ENCODE measurements around the gene PHF1. TPM values are rescaled to one million over a fixed set of nuclear protein-coding genes. Genes with fewer than 3 reads are reported as not detected.

The PHF1 gene
- total RNA-seq, 3 donors from 2014 or later = 72.8 to 82.8 (median 77.3) TPM

DNA sequence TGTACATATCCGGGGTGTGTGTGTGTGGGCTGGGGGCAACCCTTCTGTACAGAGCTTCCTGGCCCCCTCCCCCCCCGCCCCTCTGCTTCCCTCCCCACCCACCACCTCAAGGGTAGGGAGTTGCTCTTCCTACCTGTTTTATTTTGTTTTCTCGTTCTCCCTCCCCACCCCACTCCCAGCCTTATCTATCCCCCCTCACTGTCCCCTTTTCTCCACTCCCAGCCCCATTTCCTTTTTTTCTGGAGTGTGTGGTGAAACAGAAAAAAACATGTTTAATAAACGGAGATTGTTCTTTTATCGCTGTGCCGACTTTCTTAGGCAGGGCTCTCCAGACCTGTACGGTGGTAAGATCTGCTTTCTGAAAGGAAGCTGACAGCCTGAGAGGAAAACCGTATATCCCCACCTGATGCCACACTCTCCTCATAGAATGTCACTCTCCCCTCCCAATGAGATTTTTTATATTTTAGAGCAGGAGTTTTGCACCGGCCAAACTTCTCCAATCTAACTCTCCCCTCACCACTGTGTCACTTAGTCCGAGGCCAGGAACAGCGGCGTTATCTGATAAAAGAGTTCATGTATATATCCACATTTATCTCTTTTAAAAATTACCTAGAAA is 42.7 kb downstream of the PHF1 start:
- TF ChIP-seq POLR2AphosphoS5 (IDR thresholded peaks at IDR 0.05) (no peak), POLR2A (IDR thresholded peaks at IDR 0.05) (no peak)
- TF ChIP-seq, protein P1, sequence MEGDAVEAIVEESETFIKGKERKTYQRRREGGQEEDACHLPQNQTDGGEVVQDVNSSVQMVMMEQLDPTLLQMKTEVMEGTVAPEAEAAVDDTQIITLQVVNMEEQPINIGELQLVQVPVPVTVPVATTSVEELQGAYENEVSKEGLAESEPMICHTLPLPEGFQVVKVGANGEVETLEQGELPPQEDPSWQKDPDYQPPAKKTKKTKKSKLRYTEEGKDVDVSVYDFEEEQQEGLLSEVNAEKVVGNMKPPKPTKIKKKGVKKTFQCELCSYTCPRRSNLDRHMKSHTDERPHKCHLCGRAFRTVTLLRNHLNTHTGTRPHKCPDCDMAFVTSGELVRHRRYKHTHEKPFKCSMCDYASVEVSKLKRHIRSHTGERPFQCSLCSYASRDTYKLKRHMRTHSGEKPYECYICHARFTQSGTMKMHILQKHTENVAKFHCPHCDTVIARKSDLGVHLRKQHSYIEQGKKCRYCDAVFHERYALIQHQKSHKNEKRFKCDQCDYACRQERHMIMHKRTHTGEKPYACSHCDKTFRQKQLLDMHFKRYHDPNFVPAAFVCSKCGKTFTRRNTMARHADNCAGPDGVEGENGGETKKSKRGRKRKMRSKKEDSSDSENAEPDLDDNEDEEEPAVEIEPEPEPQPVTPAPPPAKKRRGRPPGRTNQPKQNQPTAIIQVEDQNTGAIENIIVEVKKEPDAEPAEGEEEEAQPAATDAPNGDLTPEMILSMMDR (IDR thresholded peaks at IDR 0.05) = no peak
- H3K9me3 ChIP-seq = no peaks in the 10 kb centered on the region
- peaks cover 0 to 6% of the 10 kb centered on the region in 2 donors for H3K4me1 ChIP-seq
- DNase-seq (ENCODE audit: low spot score in 2 of 2) = no peak
- no peaks in the 10 kb centered on the region for H3K27me3 ChIP-seq
- H3K27ac ChIP-seq = peak overlapping the region in 1 of 2 donors; percentile 73
- no peaks in the 10 kb centered on the region for H3K36me3 ChIP-seq
- peak overlapping the region; percentile 64 to 88 (median 70) for H3K4me3 ChIP-seq
- intact Hi-C loops (cut with DNase I; ENCODE audit: low total_unique reads) = no loop called here

DNA sequence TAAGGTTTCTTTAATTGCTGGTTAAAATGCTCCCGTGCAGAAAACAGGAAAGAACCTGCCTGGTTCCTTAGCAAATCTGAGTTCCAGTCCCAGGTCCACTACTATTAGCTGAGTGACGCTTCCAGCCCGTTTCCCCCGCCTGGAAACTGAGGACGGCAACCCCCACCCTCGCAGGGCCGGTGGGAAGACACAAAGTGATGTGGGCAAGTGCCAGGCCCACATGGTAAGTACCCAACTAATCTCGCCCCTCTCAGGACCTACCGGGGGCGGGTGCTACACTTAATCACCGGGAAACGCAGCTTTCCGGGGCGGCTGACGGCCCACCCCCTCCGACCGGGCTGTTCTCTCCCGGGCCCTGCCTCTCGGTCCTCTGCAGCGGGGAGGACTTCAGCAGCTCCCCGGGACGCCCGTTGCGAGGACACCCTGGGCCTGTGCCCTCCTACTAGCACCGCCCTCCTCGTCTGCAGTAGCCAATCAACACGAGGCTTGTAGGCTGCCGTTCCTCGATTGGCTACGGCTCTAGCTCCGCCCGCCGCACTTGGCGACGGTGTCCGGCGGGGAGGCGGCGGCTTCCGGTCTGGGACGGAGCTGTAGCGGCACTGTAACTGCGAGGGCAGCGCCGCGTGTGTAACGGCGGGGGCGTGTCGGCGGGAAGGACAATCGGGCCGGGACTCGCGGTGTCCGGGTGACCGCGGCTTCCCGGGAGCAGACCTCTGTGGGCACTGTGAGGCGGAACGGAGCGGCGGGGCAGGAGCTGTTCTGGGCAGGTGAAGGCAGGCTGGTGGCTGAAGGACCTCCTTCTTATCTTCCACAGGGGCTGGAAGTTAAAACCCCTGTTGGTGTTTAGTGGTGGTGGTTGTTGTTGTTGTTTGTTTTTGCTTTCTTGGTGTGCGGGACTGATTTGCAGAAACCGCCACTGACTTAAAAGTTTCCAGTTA is 43.5 kb downstream of the PHF1 start, which contains the start of gene ZBTB9:
TSS of gene ZBTB9 (plus strand) at position 568 of the 938 bp plus-strand sequence. CDS start 525 bp downstream, outside the sequence.
- intact Hi-C loops (cut with DNase I; ENCODE audit: low total_unique reads) = no loop called here
- Histone ChIP-seq H3K27me3 (no peaks in the 10 kb centered on the region), H3K27ac (peak within 1 kb of the TSS; percentile 73 to 78), H3K36me3 (no peaks in the 10 kb centered on the region), H3K4me1 (peaks cover 0 to 6% of the 10 kb centered on the region in 2 donors), H3K4me3 (peak within 1 kb of the TSS; percentile 64 to 88 (median 70)), H3K9me3 (no peaks in the 10 kb centered on the region)
- DNase-seq (ENCODE audit: low spot score in 2 of 2) = peak; percentile 96 to 98
- peak; percentile 34 for TF ChIP-seq POLR2A (IDR thresholded peaks at IDR 0.05)
- TF ChIP-seq, protein P1 (IDR thresholded peaks at IDR 0.05) = no peak
- TF ChIP-seq POLR2AphosphoS5 (IDR thresholded peaks at IDR 0.05) = peak; percentile 74 to 79 (median 78)

DNA sequence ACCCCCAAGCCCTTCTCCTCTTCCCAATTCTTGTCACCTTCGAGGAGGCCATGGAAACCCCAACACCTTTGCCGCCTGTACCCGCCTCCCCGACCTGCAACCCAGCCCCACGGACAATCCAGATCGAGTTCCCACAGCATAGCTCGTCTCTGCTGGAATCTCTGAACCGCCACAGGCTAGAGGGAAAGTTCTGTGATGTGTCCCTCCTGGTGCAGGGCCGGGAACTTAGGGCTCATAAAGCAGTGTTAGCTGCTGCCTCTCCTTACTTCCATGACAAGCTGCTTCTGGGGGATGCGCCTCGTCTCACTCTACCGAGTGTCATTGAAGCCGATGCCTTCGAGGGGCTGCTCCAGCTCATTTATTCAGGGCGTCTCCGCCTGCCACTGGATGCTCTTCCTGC is 44.2 kb downstream of the PHF1 start:
- intact Hi-C loops (cut with DNase I; ENCODE audit: low total_unique reads) = no loop called here
- Histone ChIP-seq H3K9me3 (no peaks in the 10 kb centered on the region), H3K4me1 (peaks cover 0 to 6% of the 10 kb centered on the region in 2 donors), H3K36me3 (no peaks in the 10 kb centered on the region), H3K27ac (no peak overlapping the region), H3K27me3 (no peaks in the 10 kb centered on the region), H3K4me3 (peak overlapping the region; percentile 64 to 88 (median 70))
- DNase-seq (ENCODE audit: low spot score in 2 of 2) = no peak
- TF ChIP-seq POLR2AphosphoS5 (IDR thresholded peaks at IDR 0.05) = no peak
- TF ChIP-seq, protein P1 (IDR thresholded peaks at IDR 0.05) = no peak
- no peak for TF ChIP-seq POLR2A (IDR thresholded peaks at IDR 0.05)

DNA sequence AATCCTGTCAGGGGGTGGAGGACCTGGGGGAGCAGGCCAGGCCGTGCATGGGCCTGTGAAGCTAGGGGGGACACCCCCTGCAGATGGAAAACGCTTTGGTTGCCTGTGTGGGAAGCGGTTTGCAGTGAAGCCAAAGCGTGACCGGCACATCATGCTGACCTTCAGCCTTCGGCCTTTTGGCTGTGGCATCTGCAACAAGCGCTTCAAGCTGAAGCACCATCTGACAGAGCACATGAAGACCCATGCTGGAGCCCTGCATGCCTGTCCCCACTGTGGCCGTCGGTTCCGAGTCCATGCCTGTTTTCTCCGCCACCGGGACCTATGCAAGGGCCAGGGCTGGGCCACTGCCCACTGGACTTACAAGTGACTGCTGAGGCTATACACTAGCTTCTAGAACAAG is 45.3 kb downstream of the PHF1 start:
- no peaks in the 10 kb centered on the region for H3K36me3 ChIP-seq
- no peak for DNase-seq (ENCODE audit: low spot score in 2 of 2)
- H3K4me3 ChIP-seq = no peak overlapping the region
- H3K4me1 ChIP-seq = peaks cover 0 to 6% of the 10 kb centered on the region in 2 donors
- intact Hi-C loops (cut with DNase I; ENCODE audit: low total_unique reads) = no loop called here
- no peak for TF ChIP-seq POLR2A (IDR thresholded peaks at IDR 0.05)
- TF ChIP-seq, protein P1 (IDR thresholded peaks at IDR 0.05) = no peak
- no peaks in the 10 kb centered on the region for H3K27me3 ChIP-seq
- H3K9me3 ChIP-seq = no peaks in the 10 kb centered on the region
- no peak overlapping the region for H3K27ac ChIP-seq

DNA sequence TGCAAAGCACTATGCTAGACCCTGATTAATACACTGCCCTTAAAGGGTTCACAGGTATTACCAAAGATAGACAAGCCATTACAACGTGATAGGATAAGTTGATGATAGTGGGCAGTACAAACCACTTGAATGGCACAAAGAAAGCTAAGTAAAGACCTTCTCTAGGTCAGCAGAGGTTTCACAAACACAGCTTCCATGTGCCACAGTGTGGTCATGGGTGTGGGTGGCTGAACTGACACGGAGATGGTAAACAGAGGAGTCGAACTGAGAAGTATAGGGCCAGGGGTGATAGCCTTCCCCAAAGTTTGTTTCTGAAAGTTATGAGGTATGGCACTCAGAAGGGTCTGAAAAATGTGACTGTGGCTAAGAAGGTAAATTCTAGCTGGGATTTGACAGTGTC is 47.9 kb downstream of the PHF1 start:
- intact Hi-C loops (cut with DNase I; ENCODE audit: low total_unique reads) = no loop called here
- TF ChIP-seq POLR2AphosphoS5 (IDR thresholded peaks at IDR 0.05) = no peak
- TF ChIP-seq, protein P1 (IDR thresholded peaks at IDR 0.05) = no peak
- no peak overlapping the region for H3K4me3 ChIP-seq

More for the DNA sequence above, 47.9 kb downstream of the PHF1 start:
- no peak for DNase-seq (ENCODE audit: low spot score in 2 of 2)
- peaks cover 0 to 6% of the 10 kb centered on the region in 2 donors for H3K4me1 ChIP-seq
- H3K27me3 ChIP-seq = no peaks in the 10 kb centered on the region
- no peaks in the 10 kb centered on the region for H3K9me3 ChIP-seq
- H3K36me3 ChIP-seq = no peaks in the 10 kb centered on the region
- H3K27ac ChIP-seq = no peak overlapping the region
